Stimulated activated CD4-positive, alpha-beta T cell treated with anti-CD3 and anti-CD28 coated beads, Interleukin-2, amount 100 ng/mL, for 4 hours (primary cell): ENCODE results near the gene CLSTN2.
"Not testable (repeated sequence)": the region's sequence is repeated elsewhere in the genome, so short reads cannot be mapped to it uniquely, and the experiment has no call there.

Experiments used
- DNase-seq: peaks from one replicate; pipeline ENCODE4 v3.0.0-alpha.2; 2020; ENCODE audit warnings: low read depth

Gene CLSTN2

GRCh38 chr3:140423146-140423545 is 488.2 kb downstream of the CLSTN2 start:
- no peak for DNase-seq

- DNase-seq, result not testable (repeated sequence)
Observed at GRCh38 chr3:140423574-140423973, 488.6 kb downstream of the CLSTN2 start.

GRCh38 chr3:140424211-140424610 is 489.2 kb downstream of the CLSTN2 start:
- DNase-seq, result no peak

GRCh38 chr3:140424726-140425125 is 489.7 kb downstream of the CLSTN2 start:
- DNase-seq, result no peak

- DNase-seq, result no peak
Observed at GRCh38 chr3:140427786-140428185, 492.8 kb downstream of the CLSTN2 start.

GRCh38 chr3:140428380-140428779 is 493.4 kb downstream of the CLSTN2 start:
- DNase-seq, result no peak

- DNase-seq, result no peak
Observed at GRCh38 chr3:140429791-140430190, 494.8 kb downstream of the CLSTN2 start.

- DNase-seq, result no peak
Observed at GRCh38 chr3:140430494-140430893, 495.5 kb downstream of the CLSTN2 start.

- DNase-seq, result no peak
Observed at GRCh38 chr3:140432229-140432669, 497.3 kb downstream of the CLSTN2 start.

- no peak for DNase-seq
Observed at GRCh38 chr3:140433431-140433830, 498.4 kb downstream of the CLSTN2 start.

GRCh38 chr3:140434261-140434905 is 499.4 kb downstream of the CLSTN2 start:
- DNase-seq, result no peak

- no peak for DNase-seq
Observed at GRCh38 chr3:140436421-140436820, 501.4 kb downstream of the CLSTN2 start.

- no peak for DNase-seq
Observed at GRCh38 chr3:140438736-140439470, 503.9 kb downstream of the CLSTN2 start.

GRCh38 chr3:140439527-140439926 is 504.5 kb downstream of the CLSTN2 start:
- no peak for DNase-seq

- no peak for DNase-seq
Observed at GRCh38 chr3:140440446-140440845, 505.5 kb downstream of the CLSTN2 start.

GRCh38 chr3:140441006-140441405 is 506.0 kb downstream of the CLSTN2 start:
- DNase-seq, result no peak

GRCh38 chr3:140442621-140443020 is 507.6 kb downstream of the CLSTN2 start:
- no peak for DNase-seq

- DNase-seq, result no peak
Observed at GRCh38 chr3:140443073-140443472, 508.1 kb downstream of the CLSTN2 start.

GRCh38 chr3:140443806-140444205 is 508.8 kb downstream of the CLSTN2 start:
- DNase-seq, result no peak

GRCh38 chr3:140446734-140447133 is 511.7 kb downstream of the CLSTN2 start:
- DNase-seq, result no peak

- no peak for DNase-seq
Observed at GRCh38 chr3:140447136-140447535, 512.2 kb downstream of the CLSTN2 start.

- DNase-seq, result no peak
Observed at GRCh38 chr3:140448001-140448400, 513.0 kb downstream of the CLSTN2 start.

GRCh38 chr3:140449413-140450256 is 514.6 kb downstream of the CLSTN2 start:
- no peak for DNase-seq
